H1 (cell line): Measurements from ENCODE around the gene CT45A10. TPM values are rescaled to one million over a fixed set of nuclear protein-coding genes. Genes with fewer than 3 reads are reported as not detected.

Experiments
- CTCF ChIA-PET: fragments of 300-600 bp; sonication (Branson Sonifier 250); formaldehyde crosslinking; loops from one replicate; lab custom pipeline; 2021; ENCODE audit not compliant: partially characterized antibody; lab: Charles Lee
- POLR2A ChIA-PET: fragments of 300-600 bp; sonication (Branson Sonifier 250); formaldehyde crosslinking; loops from one replicate; lab custom pipeline; 2021; ENCODE audit warnings: inconsistent platforms; ENCODE audit not compliant: partially characterized antibody; lab: Charles Lee
- DNase-seq, 2 experiments: peaks; one replicate each; pipeline versions ENCODE4 v3.0.0 to v3.0.0-alpha.2; 2010 to 2022; ENCODE audit warnings: low spot score in 2 of 2, low read depth in 1 of 2, mixed read lengths in 1 of 2
- FAIRE-seq: peaks from 2 replicates; lab custom pipeline; 2011; peaks lifted over from hg19 to GRCh38; lab: Jason Lieb, UNC
- H2AFZ ChIP-seq: 2 replicates; pipeline ENCODE4 v1.8.1; 2012; ENCODE audit warnings: low read length, inconsistent platforms
- H2AK5ac ChIP-seq: 2 replicates; pipeline ENCODE4 v1.6.1; 2013; ENCODE audit warnings: low read depth, low read length
- H2BK120ac ChIP-seq: replicated peaks from 2 replicates; pipeline ENCODE3; 2013; ENCODE audit warnings: low read depth, low read length, inconsistent platforms
- H2BK12ac ChIP-seq: 2 replicates; pipeline ENCODE4 v1.6.1; 2013; ENCODE audit warnings: low read depth, low read length
- H2BK15ac ChIP-seq: 2 replicates; pipeline ENCODE4 v1.6.1; 2013; ENCODE audit warnings: low read length
- H2BK20ac ChIP-seq: 2 replicates; pipeline ENCODE4 v1.6.1; 2013; ENCODE audit warnings: low read length
- H2BK5ac ChIP-seq: 2 replicates; pipeline ENCODE4 v1.6.1; 2013; ENCODE audit warnings: low read depth, low read length
- H3K14ac ChIP-seq: 2 replicates; pipeline ENCODE4 v1.6.1; 2013; ENCODE audit warnings: inconsistent platforms; ENCODE audit not compliant: insufficient read length
- H3K18ac ChIP-seq: 2 replicates; pipeline ENCODE4 v1.6.1; 2013; ENCODE audit warnings: low read length; ENCODE audit errors: extremely low read depth
- H3K23ac ChIP-seq: 2 replicates; pipeline ENCODE4 v1.6.1; 2013; ENCODE audit warnings: inconsistent platforms; ENCODE audit not compliant: insufficient read length
- H3K23me2 ChIP-seq: 2 replicates; pipeline ENCODE4 v1.6.1; 2013; ENCODE audit warnings: low read depth, low read length
- H3K27ac ChIP-seq: 2 replicates; pipeline ENCODE4 v1.6.1; 2011; ENCODE audit warnings: low read depth, low read length, inconsistent platforms
- H3K27me3 ChIP-seq, 4 experiments: replicated peaks in 1 of 4; 1 replicate in 1 of 4; 2 replicates in 3 of 4; pipeline versions ENCODE4 v1.6.1 to v1.8.1; 2011 to 2013; ENCODE audit warnings: low read length in 3 of 4, mild to moderate bottlenecking in 3 of 4, inconsistent platforms in 2 of 4, mixed read lengths in 2 of 4, moderate library complexity in 1 of 4; ENCODE audit not compliant: control insufficient read depth in 3 of 4, insufficient read depth in 3 of 4; ENCODE audit errors: extremely low read depth in 1 of 4
- H3K36me3 ChIP-seq, 4 experiments: 2 replicates each; pipeline versions ENCODE4 v1.6.1 to v1.8.1; 2011 to 2013; ENCODE audit warnings: mild to moderate bottlenecking in 4 of 4, low read length in 3 of 4, moderate library complexity in 2 of 4, control low read depth in 1 of 4, inconsistent platforms in 1 of 4; ENCODE audit not compliant: insufficient read depth in 4 of 4, control insufficient read depth in 2 of 4
- H3K4ac ChIP-seq: replicated peaks from 2 replicates; pipeline ENCODE3; 2013; ENCODE audit warnings: low read length, low read depth, mixed read lengths, inconsistent platforms; ENCODE audit not compliant: insufficient read length
- H3K4me1 ChIP-seq, 4 experiments: replicated peaks in 1 of 4; 1 replicate in 1 of 4; 2 replicates in 3 of 4; pipeline versions ENCODE4 v1.6.1 to v1.8.1; 2011 to 2013; ENCODE audit warnings: low read length in 3 of 4, inconsistent platforms in 2 of 4, mixed read lengths in 1 of 4; ENCODE audit not compliant: insufficient read depth in 4 of 4, control insufficient read depth in 3 of 4
- H3K4me2 ChIP-seq, 2 experiments: 2 replicates each; pipeline versions ENCODE4 v1.6.1 to v1.8.1; 2011 to 2013; ENCODE audit warnings: low read depth in 2 of 2, low read length in 2 of 2, control low read depth in 1 of 2, inconsistent platforms in 1 of 2, mild to moderate bottlenecking in 1 of 2; ENCODE audit not compliant: insufficient read depth in 1 of 2
- H3K4me3 ChIP-seq, 4 experiments: fragments of 200-600, 300-600 bp in 1 of 4; sonication (generic), shearing (Covaris generic), sonication (Bioruptor Twin) in 1 of 4; 2 replicates each; pipeline versions ENCODE4 v1.5.1 to v1.8.1; 2011 to 2016; ENCODE audit warnings: low read length in 4 of 4, low read depth in 3 of 4, control low read depth in 2 of 4, inconsistent platforms in 2 of 4, mild to moderate bottlenecking in 2 of 4, mixed read lengths in 1 of 4, moderate library complexity in 1 of 4; ENCODE audit not compliant: insufficient read depth in 2 of 4; ENCODE audit errors: extremely low read depth in 1 of 4
- H3K56ac ChIP-seq: replicated peaks from 2 replicates; pipeline ENCODE3; 2013; ENCODE audit warnings: low read depth, mild to moderate bottlenecking, mixed read lengths, low read length, inconsistent platforms; ENCODE audit not compliant: insufficient read length
- H3K79me1 ChIP-seq: 2 replicates; pipeline ENCODE4 v1.6.1; 2013; ENCODE audit warnings: low read depth, low read length, control low read depth
- H3K79me2 ChIP-seq, 2 experiments: 2 replicates each; pipeline versions ENCODE4 v1.6.1 to v1.8.1; 2012 to 2013; ENCODE audit warnings: low read length in 2 of 2, mild to moderate bottlenecking in 2 of 2, inconsistent platforms in 1 of 2; ENCODE audit not compliant: insufficient read depth in 2 of 2, control insufficient read depth in 1 of 2
- H3K9ac ChIP-seq, 4 experiments: replicated peaks in 1 of 4; 1 replicate in 1 of 4; 2 replicates in 3 of 4; pipeline versions ENCODE4 v1.6.1 to v1.8.1; 2011 to 2013; ENCODE audit warnings: low read depth in 3 of 4, low read length in 3 of 4, control low read depth in 2 of 4, mild to moderate bottlenecking in 2 of 4, moderate library complexity in 2 of 4, inconsistent platforms in 1 of 4; ENCODE audit errors: extremely low read depth in 1 of 4
- H3K9me3 ChIP-seq, 2 experiments: 2 replicates each; pipeline versions ENCODE4 v1.6.1 to v1.8.1; 2012 to 2013; ENCODE audit warnings: mild to moderate bottlenecking in 2 of 2, moderate library complexity in 2 of 2, control low read depth in 1 of 2, inconsistent platforms in 1 of 2, low read depth in 1 of 2, low read length in 1 of 2, mixed read lengths in 1 of 2; ENCODE audit not compliant: insufficient read depth in 2 of 2
- H4K20me1 ChIP-seq, 2 experiments: replicated peaks in 1 of 2; 2 replicates each; pipeline versions ENCODE3 to v1.8.1; 2011 to 2013; ENCODE audit warnings: inconsistent platforms in 2 of 2, low read length in 2 of 2, mild to moderate bottlenecking in 1 of 2; ENCODE audit not compliant: insufficient read depth in 2 of 2, control insufficient read depth in 1 of 2
- H4K5ac ChIP-seq: 2 replicates; pipeline ENCODE4 v1.6.1; 2013; ENCODE audit warnings: low read length, low read depth, mixed read lengths, inconsistent platforms; ENCODE audit not compliant: insufficient read length
- H4K8ac ChIP-seq: 2 replicates; pipeline ENCODE4 v1.8.0; 2013; ENCODE audit warnings: mild to moderate bottlenecking, moderate library complexity, low read length, inconsistent platforms; ENCODE audit not compliant: insufficient read depth; ENCODE audit errors: extremely low read depth
- H4K91ac ChIP-seq: replicated peaks from 2 replicates; pipeline ENCODE3; 2013; ENCODE audit warnings: low read length, mixed read lengths, inconsistent platforms; ENCODE audit not compliant: insufficient read length
- RAD21 ChIP-seq, 2 experiments: IDR thresholded peaks in 1 of 2; conservative IDR thresholded peaks in 1 of 2; 2 replicates each; pipeline ENCODE4 v1.6.1; 2011; ENCODE audit warnings: low read depth in 2 of 2, low read length in 2 of 2, improper control_type of control experiment in 1 of 2, inconsistent platforms in 1 of 2, mild to moderate bottlenecking in 1 of 2, moderate library complexity in 1 of 2
- SIN3A ChIP-seq, 2 experiments: IDR thresholded peaks in 1 of 2; conservative IDR thresholded peaks in 1 of 2; 2 replicates each; pipeline ENCODE4 v1.6.1; 2011 to 2012; ENCODE audit warnings: low read length in 2 of 2, improper control_type of control experiment in 1 of 2, low read depth in 1 of 2, mild to moderate bottlenecking in 1 of 2
- WGBS, 2 experiments: shearing (Covaris generic) in 1 of 2; methylation state at CpG; one replicate each; pipeline versions ENCODE4 v1.1.6 to v1.1.7; 2013 to 2015; ENCODE audit warnings: low lambda C conversion rate in 2 of 2, mixed read lengths in 2 of 2, inconsistent platforms in 1 of 2, low coverage in 1 of 2, missing lambda C conversion rate in 1 of 2; ENCODE audit not compliant: insufficient replicate concordance in 2 of 2, insufficient coverage in 1 of 2, insufficient read length in 1 of 2; ENCODE audit errors: extremely low coverage in 1 of 2, missing lambda C conversion rate in 1 of 2; 5-methylcytosine and 5-hydroxymethylcytosine counted together
- polyA plus RNA-seq, 7 experiments: library from polyadenylated mRNA; depleted of rRNA in 3 of 7; stranded (reverse) in 5 of 7; unstranded in 2 of 7; fragments of >200 nt in 5 of 7; fragments of 200-250 nt in 2 of 7; gene quantifications; 1 replicate in 5 of 7; 2 replicates in 1 of 7; 4 replicates in 1 of 7; pipeline versions ENCODE4 v1.2.1 to v1.2.3, GENCODE V29; 2011 to 2013; ENCODE audit warnings: missing spikeins in 2 of 7, mixed read lengths in 2 of 7
- total RNA-seq: library from RNA; stranded (reverse); fragmentation: NEBNext Ultra II Directional; extraction: Animal tissue kit (Norgen Biotek cat#: 25700); gene quantifications from 2 replicates; pipeline ENCODE4 v1.2.1, GENCODE V29; 2021
- TF ChIP-seq, protein P1 (sequence below), 3 experiments: IDR thresholded peaks; 1 replicate in 2 of 3; 2 replicates in 1 of 3; pipeline versions ENCODE4 v1.5.1 to v1.6.1; 2011; ENCODE audit warnings: low read length in 3 of 3, mild to moderate bottlenecking in 3 of 3, inconsistent platforms in 2 of 3, low read depth in 1 of 3, moderate library complexity in 1 of 3; ENCODE audit not compliant: insufficient read depth in 1 of 3; ENCODE audit errors: control extremely low read depth in 1 of 3

The CT45A10 gene
- total and polyA plus RNA-seq, 2 of the 8 experiments (the other 6 are each of a cell fraction or from before 2014, with no cell fraction given) = not detected

DNA sequence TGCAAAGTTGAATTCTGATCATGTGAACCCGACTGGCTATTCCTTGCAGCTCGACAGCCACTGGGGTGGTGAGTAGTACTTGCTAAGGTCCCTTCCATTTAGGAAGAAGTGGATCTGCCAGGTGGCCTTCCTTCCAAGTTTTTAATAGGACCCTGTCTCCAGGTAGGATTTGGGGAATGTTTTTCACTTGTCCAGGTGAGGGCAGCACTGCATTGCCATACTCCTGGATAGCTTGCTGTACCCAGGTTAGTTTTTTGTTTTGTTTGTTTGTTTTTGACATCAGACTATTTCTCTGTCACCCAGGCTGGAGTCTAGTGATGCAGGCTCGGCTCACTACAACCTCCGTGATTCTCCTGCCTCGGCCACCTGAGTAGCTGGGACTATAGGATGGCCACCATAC is 30.1 kb upstream of the CT45A10 start:
- no peak overlapping the region for H4K5ac ChIP-seq
- no peak overlapping the region for H3K56ac ChIP-seq
- peaks cover 0 to 3% of the 10 kb centered on the region in 2 experiments; a peak in 1 of 4 replicates for H3K9me3 ChIP-seq
- no peaks in the 10 kb centered on the region for H3K23me2 ChIP-seq
- H2BK120ac ChIP-seq = no peak overlapping the region
- no peak overlapping the region for H2BK5ac ChIP-seq
- no peaks in the 10 kb centered on the region for H4K20me1 ChIP-seq
- H3K4me1 ChIP-seq = no peaks in the 10 kb centered on the region
- no peak overlapping the region for H3K14ac ChIP-seq
- H3K36me3 ChIP-seq = no peaks in the 10 kb centered on the region
- no peak overlapping the region for H2AK5ac ChIP-seq
- no peak overlapping the region for H2BK20ac ChIP-seq
- no peaks in the 10 kb centered on the region for H3K79me2 ChIP-seq
- H4K8ac ChIP-seq = no peak overlapping the region
- no peak overlapping the region for H3K23ac ChIP-seq
- no peak overlapping the region for H3K4me2 ChIP-seq
- FAIRE-seq = no peak
- H3K27ac ChIP-seq = no peak overlapping the region
- H3K9ac ChIP-seq = no peak overlapping the region
- H3K18ac ChIP-seq = no peak overlapping the region
- DNase-seq = peak in 1 of 2 experiments; percentile 28
- H2BK12ac ChIP-seq = no peak overlapping the region
- no peak overlapping the region for H2AFZ ChIP-seq
- H2BK15ac ChIP-seq = no peak overlapping the region
- CTCF ChIA-PET = interaction anchor here (1.4 to 1.6 kb wide), 2 partner anchors 9 to 379 kb away, joined by 3 to 4 read pairs; no protein-coding TSS in a partner anchor
- H3K27me3 ChIP-seq = no peaks in the 10 kb centered on the region
- TF ChIP-seq RAD21 (IDR thresholded peaks at IDR 0.05 in 1 of 2, conservative IDR thresholded peaks at IDR 0.05 in 1 of 2; ENCODE audit: low read depth in 2 of 2, low read length in 2 of 2) (peak; percentile 33 to 34; a peak in 3 of 4 replicates), SIN3A (conservative IDR thresholded peaks at IDR 0.05 in 1 of 2, IDR thresholded peaks at IDR 0.05 in 1 of 2; ENCODE audit: low read depth in 1 of 2, low read length in 2 of 2) (no peak)
- TF ChIP-seq, protein P1, sequence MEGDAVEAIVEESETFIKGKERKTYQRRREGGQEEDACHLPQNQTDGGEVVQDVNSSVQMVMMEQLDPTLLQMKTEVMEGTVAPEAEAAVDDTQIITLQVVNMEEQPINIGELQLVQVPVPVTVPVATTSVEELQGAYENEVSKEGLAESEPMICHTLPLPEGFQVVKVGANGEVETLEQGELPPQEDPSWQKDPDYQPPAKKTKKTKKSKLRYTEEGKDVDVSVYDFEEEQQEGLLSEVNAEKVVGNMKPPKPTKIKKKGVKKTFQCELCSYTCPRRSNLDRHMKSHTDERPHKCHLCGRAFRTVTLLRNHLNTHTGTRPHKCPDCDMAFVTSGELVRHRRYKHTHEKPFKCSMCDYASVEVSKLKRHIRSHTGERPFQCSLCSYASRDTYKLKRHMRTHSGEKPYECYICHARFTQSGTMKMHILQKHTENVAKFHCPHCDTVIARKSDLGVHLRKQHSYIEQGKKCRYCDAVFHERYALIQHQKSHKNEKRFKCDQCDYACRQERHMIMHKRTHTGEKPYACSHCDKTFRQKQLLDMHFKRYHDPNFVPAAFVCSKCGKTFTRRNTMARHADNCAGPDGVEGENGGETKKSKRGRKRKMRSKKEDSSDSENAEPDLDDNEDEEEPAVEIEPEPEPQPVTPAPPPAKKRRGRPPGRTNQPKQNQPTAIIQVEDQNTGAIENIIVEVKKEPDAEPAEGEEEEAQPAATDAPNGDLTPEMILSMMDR (IDR thresholded peaks at IDR 0.05; ENCODE audit: control extremely low read depth in 1 of 3, insufficient read depth in 1 of 3, low read depth in 1 of 3, low read length in 3 of 3) = peak in 2 of 3 experiments; percentile 30 to 38; a peak in 3 of 4 replicates
- POLR2A ChIA-PET = no interaction called here
- no peaks in the 10 kb centered on the region for H3K79me1 ChIP-seq
- no peak overlapping the region for H4K91ac ChIP-seq
- no peak overlapping the region for H3K4ac ChIP-seq
- H3K4me3 ChIP-seq = no peak overlapping the region
- WGBS, 2 experiments = 52% methylated on average over 3 of the region's 5 CpGs; no CpG with 5 or more reads in 1 of the 2 experiments
